ENCODE measurements around the gene FOXI1.

DNA sequence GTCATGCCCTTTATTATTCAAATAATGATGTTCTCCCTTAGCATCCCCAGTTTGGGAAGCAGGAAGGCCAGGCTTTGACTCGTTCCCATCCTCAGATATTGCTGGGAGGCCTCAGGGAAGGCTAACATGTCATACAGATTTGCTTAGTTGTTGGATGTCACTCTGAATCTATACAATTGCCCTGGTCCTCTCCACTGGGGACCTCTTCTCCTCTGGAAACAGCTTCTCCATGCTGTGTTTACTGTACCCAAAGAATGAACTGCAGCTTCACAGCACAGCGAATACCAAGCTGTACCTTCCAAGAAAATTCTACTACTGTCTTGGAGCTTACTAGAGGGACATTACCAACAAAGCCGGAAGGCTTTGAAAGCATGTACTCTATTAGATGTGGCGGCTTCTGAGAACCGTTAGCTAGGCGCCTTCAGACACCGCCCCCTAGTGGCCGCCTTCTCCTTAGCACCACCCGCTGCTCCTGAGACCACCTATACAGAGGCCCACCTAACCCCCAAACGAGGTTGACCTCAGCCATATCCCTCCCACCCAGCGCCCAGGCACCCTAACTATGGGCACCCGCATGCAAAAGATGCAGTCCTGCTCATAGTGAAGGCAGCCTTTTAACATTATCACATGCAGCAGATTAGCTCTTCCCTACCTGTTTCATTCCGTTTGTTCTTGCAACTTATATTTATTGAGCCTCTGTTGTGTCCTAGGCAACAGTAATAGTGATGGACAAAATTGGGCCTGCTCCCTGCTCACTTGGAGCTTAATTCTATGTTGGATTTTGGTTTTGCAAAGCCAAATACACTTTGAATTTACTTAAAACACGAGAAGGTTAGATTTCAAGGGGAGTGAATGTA is 34.9 kb upstream of the FOXI1 start:
- no peak for TF ChIP-seq EZH2phosphoT487 (IDR thresholded peaks at IDR 0.05; ENCODE audit: insufficient read depth, low read depth)
- TF ChIP-seq EZH2 (IDR thresholded peaks at IDR 0.05; ENCODE audit: insufficient read depth, poor library complexity, severe bottlenecking), result no peak
